ENCODE results near the gene KCNK7. TPM values are rescaled to one million over a fixed set of nuclear protein-coding genes. Genes with fewer than 3 reads are reported as not detected.

KCNK7 gene, protein sequence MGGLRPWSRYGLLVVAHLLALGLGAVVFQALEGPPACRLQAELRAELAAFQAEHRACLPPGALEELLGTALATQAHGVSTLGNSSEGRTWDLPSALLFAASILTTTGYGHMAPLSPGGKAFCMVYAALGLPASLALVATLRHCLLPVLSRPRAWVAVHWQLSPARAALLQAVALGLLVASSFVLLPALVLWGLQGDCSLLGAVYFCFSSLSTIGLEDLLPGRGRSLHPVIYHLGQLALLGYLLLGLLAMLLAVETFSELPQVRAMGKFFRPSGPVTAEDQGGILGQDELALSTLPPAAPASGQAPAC
- total RNA-seq: under 1 TPM in 2 of 4 donors, not detected in 2; 0.54 to 0.71 TPM
- polyA plus RNA-seq: 1 to 10 TPM in 1 of 3 donors, not detected in 2; 1.4 TPM

DNA sequence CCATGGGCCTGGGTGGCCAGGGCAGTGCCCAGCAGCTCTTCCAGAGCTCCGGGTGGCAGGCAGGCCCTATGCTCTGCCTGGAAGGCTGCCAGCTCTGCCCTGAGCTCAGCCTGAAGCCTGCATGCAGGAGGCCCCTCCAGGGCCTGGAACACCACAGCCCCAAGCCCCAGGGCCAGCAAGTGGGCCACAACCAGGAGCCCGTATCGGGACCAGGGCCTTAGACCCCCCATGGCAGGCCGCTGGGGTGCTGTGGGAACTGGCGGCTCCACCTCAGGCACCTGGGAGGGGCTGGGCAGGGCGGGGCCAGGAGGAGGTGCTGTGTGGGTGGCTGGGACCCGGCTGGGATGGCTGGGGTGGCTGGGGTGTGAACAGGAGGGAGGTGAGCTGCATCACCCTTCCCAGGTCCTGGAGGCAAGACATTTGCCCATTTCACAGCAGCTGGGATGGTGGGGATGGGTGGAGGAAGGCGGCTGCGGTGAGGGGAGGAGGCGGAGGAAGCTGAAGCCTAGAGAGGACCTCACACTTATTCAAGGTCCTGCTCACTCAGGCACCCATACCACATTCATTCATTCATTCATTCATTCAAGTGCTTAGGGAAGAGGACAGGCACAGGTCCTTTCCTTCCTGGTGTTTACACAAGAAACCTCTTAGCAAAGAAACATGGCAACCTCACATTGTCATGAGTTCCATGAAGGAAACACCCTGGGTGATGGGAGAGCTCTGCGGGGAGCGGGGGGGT is at the start of gene KCNK7:
Gene KCNK7, minus strand, starts transcription at position 258 of the 739 bp plus-strand sequence. Its CDS starts 28 bp downstream, at position 230.
- 39 to 73% methylated on average over 12 of the region's 12 CpGs for WGBS, 2 donors
- intact Hi-C loops (cut with DNase I): no loop called here
- TF ChIP-seq, protein P1, sequence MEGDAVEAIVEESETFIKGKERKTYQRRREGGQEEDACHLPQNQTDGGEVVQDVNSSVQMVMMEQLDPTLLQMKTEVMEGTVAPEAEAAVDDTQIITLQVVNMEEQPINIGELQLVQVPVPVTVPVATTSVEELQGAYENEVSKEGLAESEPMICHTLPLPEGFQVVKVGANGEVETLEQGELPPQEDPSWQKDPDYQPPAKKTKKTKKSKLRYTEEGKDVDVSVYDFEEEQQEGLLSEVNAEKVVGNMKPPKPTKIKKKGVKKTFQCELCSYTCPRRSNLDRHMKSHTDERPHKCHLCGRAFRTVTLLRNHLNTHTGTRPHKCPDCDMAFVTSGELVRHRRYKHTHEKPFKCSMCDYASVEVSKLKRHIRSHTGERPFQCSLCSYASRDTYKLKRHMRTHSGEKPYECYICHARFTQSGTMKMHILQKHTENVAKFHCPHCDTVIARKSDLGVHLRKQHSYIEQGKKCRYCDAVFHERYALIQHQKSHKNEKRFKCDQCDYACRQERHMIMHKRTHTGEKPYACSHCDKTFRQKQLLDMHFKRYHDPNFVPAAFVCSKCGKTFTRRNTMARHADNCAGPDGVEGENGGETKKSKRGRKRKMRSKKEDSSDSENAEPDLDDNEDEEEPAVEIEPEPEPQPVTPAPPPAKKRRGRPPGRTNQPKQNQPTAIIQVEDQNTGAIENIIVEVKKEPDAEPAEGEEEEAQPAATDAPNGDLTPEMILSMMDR (IDR thresholded peaks at IDR 0.05): no peak
- no peak for TF ChIP-seq POLR2A (IDR thresholded peaks at IDR 0.05)
- peak in 1 of 4 donors; percentile 8 for TF ChIP-seq POLR2AphosphoS5 (IDR thresholded peaks at IDR 0.05)
- peaks cover 29 to 59% (median 45%) of the 10 kb centered on the region in 4 donors for H3K36me3 ChIP-seq
- no peak for DNase-seq
- no peaks in the 10 kb centered on the region for H3K27me3 ChIP-seq
- no peak within 1 kb of the TSS for H3K4me3 ChIP-seq
- H3K9me3 ChIP-seq: no peaks in the 10 kb centered on the region
- peaks cover 0 to 24% (median 24%) of the 10 kb centered on the region in 4 donors for H3K4me1 ChIP-seq
- peak within 1 kb of the TSS in 1 of 4 donors; percentile 18 for H3K27ac ChIP-seq

DNA sequence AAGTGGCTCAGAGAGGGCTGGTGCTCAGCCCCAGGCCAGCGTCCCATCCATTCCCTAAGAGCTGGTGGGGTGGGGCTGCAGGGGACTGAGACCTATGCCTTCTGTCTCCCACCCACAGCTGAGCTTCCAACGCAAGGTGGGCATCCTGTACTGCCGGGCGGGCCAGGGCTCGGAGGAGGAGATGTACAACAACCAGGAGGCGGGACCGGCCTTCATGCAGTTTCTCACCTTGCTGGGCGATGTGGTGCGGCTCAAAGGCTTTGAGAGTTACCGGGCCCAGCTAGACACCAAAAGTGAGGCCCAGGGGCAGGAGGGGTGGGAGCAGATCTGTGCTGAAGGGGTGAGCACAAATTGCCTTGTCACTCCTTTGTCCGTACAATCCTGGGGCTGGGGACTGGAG is 49.2 kb upstream of the KCNK7 start:
- no peak overlapping the region for H3K4me3 ChIP-seq
- no peaks in the 10 kb centered on the region for H3K9me3 ChIP-seq
- H3K4me1 ChIP-seq: peaks cover 0 to 39% (median 27%) of the 10 kb centered on the region in 4 donors
- no peaks in the 10 kb centered on the region for H3K27me3 ChIP-seq
- H3K27ac ChIP-seq: no peak overlapping the region
- intact Hi-C loops (cut with DNase I): no loop called here
- TF ChIP-seq, protein P1 (IDR thresholded peaks at IDR 0.05): no peak
- TF ChIP-seq POLR2AphosphoS5 (IDR thresholded peaks at IDR 0.05) (no peak), POLR2A (IDR thresholded peaks at IDR 0.05) (no peak), EP300 (IDR thresholded peaks at IDR 0.05) (no peak)
- 84 to 89% methylated on average over 11 of the region's 11 CpGs for WGBS, 2 donors
- no peak for DNase-seq
- peaks cover 0 to 46% (median 8%) of the 10 kb centered on the region in 4 donors for H3K36me3 ChIP-seq

DNA sequence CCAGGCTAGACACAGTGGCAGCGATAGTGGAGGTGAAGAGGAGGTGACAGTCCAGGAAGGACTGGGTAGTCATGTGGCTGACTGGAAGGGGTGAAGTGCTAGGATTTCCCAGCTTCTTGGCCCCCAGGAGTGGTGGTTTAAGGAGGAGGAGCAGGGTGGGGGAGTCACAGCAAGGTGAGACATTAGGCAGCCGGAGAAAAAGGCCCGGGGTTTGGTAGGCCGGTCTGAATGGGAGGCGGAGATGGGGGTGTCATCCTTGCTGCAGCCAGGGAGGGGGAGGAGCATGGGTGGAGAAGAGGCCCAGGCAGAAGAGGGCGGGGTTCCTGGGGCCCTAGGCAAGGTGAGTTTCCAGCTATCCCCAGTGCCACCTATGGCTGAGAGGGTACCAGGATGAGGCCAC is 48.4 kb upstream of the KCNK7 start:
- H3K4me3 ChIP-seq: no peak overlapping the region
- 23 to 65% methylated on average over 6 of the region's 6 CpGs for WGBS, 2 donors
- DNase-seq: no peak
- peaks cover 0 to 43% (median 36%) of the 10 kb centered on the region in 4 donors for H3K4me1 ChIP-seq
- intact Hi-C loops (cut with DNase I): no loop called here
- no peaks in the 10 kb centered on the region for H3K27me3 ChIP-seq
- no peaks in the 10 kb centered on the region for H3K9me3 ChIP-seq
- TF ChIP-seq, protein P1 (IDR thresholded peaks at IDR 0.05): no peak
- no peak for TF ChIP-seq POLR2A (IDR thresholded peaks at IDR 0.05)
- TF ChIP-seq POLR2AphosphoS5 (IDR thresholded peaks at IDR 0.05): no peak
- no peak for TF ChIP-seq EP300 (IDR thresholded peaks at IDR 0.05)
- no peak overlapping the region for H3K27ac ChIP-seq
- H3K36me3 ChIP-seq: peaks cover 0 to 37% (median 6%) of the 10 kb centered on the region in 4 donors

DNA sequence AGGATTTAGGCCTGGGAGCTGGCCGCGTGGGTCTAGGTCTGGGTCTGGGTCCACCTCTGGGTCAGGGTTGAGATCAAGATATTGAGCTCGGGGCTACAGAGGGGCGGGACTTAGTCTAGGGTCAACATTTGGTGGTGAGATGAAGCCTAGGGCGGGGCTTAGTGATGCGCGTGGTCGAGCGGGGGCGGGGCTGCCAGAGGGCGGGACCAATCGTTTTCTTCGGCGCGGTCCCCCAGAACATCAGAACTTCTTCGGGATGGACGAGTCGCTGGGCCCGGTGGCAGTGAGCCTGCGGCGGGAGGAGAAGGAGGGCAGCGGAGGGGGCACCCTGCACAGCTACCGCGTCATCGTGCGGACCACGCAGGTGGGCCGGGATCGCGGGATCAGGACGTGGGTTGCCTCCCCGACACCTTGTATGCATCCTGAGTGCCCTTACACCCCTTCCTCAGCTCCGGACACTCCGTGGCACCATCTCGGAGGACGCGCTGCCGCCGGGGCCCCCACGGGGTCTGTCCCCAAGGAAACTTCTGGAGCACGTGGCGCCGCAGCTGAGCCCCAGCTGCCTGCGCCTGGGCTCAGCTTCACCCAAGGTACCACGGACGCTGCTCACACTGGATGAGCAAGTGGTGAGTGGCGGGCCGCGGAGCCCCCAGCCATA is 46.5 kb upstream of the KCNK7 start:
- peaks cover 0 to 50% (median 44%) of the 10 kb centered on the region in 4 donors for H3K4me1 ChIP-seq

More for the DNA sequence above, 46.5 kb upstream of the KCNK7 start:
- Histone ChIP-seq H3K27ac (no peak overlapping the region), H3K36me3 (peaks cover 0 to 32% (median 6%) of the 10 kb centered on the region in 4 donors), H3K4me3 (peak overlapping the region in 2 of 4 donors; percentile 18 to 26), H3K9me3 (no peaks in the 10 kb centered on the region), H3K27me3 (no peaks in the 10 kb centered on the region)
- no peak for DNase-seq
- no peak for TF ChIP-seq EP300 (IDR thresholded peaks at IDR 0.05)
- no peak for TF ChIP-seq POLR2A (IDR thresholded peaks at IDR 0.05)
- TF ChIP-seq, protein P1 (IDR thresholded peaks at IDR 0.05): no peak
- TF ChIP-seq POLR2AphosphoS5 (IDR thresholded peaks at IDR 0.05): no peak
- intact Hi-C loops (cut with DNase I): no loop called here
- 45 to 57% methylated on average over 49 of the region's 49 CpGs for WGBS, 2 donors
